ENCODE results near the gene TFR2.

DNA sequence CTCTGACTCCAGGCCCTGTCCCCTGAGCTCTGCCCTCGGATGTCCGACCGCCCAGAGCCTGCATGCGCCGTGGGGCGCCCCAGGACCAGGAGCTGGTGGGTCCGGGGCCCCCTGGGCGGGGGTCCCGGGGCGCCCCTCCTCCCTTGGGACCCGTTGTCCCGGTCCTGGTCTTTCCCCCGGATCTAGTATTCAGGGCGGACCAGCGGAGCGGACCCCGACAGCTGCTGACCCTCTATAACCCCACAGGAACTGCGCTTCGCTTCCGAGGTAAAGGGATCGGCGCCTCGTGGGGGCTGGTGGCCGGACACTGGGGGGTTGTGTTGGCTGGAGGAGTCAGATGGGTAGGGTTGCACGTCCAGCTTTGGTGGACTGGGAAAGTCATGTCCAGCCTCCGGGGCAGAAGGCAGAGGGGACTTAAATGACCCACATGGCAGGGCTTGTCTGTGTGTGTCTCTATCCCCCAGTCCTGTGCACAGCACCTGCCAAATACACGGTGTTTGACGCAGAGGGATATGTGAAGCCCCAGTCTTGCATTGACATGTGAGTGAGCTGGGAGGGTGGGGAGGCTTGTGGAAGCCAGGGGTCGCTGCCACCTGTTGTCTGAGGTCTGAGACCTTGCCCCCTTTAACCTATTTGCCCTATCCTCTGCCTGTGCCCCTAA, 28.5 kb downstream of the TFR2 start:
- TF ChIP-seq, protein P1, sequence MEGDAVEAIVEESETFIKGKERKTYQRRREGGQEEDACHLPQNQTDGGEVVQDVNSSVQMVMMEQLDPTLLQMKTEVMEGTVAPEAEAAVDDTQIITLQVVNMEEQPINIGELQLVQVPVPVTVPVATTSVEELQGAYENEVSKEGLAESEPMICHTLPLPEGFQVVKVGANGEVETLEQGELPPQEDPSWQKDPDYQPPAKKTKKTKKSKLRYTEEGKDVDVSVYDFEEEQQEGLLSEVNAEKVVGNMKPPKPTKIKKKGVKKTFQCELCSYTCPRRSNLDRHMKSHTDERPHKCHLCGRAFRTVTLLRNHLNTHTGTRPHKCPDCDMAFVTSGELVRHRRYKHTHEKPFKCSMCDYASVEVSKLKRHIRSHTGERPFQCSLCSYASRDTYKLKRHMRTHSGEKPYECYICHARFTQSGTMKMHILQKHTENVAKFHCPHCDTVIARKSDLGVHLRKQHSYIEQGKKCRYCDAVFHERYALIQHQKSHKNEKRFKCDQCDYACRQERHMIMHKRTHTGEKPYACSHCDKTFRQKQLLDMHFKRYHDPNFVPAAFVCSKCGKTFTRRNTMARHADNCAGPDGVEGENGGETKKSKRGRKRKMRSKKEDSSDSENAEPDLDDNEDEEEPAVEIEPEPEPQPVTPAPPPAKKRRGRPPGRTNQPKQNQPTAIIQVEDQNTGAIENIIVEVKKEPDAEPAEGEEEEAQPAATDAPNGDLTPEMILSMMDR (conservative IDR thresholded peaks at IDR 0.05; ENCODE audit: low read depth, low read length), result no peak
- no peak for TF ChIP-seq RFX5 (IDR thresholded peaks at IDR 0.05; ENCODE audit: low read depth, low read length)
- TF ChIP-seq MAFK (IDR thresholded peaks at IDR 0.05; ENCODE audit: low read depth, low read length), result no peak
- TF ChIP-seq, protein P2, sequence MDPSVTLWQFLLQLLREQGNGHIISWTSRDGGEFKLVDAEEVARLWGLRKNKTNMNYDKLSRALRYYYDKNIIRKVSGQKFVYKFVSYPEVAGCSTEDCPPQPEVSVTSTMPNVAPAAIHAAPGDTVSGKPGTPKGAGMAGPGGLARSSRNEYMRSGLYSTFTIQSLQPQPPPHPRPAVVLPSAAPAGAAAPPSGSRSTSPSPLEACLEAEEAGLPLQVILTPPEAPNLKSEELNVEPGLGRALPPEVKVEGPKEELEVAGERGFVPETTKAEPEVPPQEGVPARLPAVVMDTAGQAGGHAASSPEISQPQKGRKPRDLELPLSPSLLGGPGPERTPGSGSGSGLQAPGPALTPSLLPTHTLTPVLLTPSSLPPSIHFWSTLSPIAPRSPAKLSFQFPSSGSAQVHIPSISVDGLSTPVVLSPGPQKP (IDR thresholded peaks at IDR 0.05; ENCODE audit: borderline replicate concordance, low read depth, low read length), result no peak
- TF ChIP-seq NFE2L2 (IDR thresholded peaks at IDR 0.05; ENCODE audit: low read depth, low read length), result no peak
- no peak for TF ChIP-seq MXI1 (IDR thresholded peaks at IDR 0.05; ENCODE audit: borderline replicate concordance, low read depth, low read length)
- TF ChIP-seq POLR2A (IDR thresholded peaks at IDR 0.05; ENCODE audit: low read depth, low read length), result no peak
- TF ChIP-seq CEBPB (IDR thresholded peaks at IDR 0.05; ENCODE audit: low read depth, low read length), result no peak
- TF ChIP-seq, protein P3, sequence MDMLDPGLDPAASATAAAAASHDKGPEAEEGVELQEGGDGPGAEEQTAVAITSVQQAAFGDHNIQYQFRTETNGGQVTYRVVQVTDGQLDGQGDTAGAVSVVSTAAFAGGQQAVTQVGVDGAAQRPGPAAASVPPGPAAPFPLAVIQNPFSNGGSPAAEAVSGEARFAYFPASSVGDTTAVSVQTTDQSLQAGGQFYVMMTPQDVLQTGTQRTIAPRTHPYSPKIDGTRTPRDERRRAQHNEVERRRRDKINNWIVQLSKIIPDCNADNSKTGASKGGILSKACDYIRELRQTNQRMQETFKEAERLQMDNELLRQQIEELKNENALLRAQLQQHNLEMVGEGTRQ (IDR thresholded peaks at IDR 0.05; ENCODE audit: low read depth, low read length), result no peak

Data from IMR-90 (cell line).